ENCODE measurements around the gene RHOH. TPM values are rescaled to one million over a fixed set of nuclear protein-coding genes. Genes with fewer than 3 reads are reported as not detected.

RHOH gene
- total RNA-seq, 1 experiment from 2014 or later, result not detected

DNA sequence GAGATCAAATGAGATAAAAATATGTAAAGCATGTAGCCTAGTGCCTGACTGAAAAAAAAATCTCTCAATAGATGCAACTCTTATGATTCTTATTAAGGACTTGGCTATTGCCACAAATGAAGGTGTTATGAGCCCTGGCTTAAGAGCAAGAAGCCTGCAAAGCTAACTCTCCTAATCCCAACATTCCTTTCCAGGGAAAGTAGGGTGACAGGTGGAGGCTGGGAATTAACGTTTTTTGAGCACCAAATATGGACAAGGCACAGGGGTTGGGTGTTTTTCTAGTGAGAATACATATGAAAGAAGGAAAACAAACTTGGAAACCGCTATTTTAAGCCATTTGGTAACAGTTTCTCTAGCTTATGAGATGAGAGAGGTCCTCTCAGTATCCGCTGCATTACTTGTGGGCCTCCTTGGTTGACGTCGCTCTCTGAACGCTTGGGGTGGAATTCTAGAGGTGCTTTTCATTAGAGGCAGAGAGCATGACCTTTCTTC is 2.4 kb downstream of the RHOH start:
- H3K36me3 Mint-ChIP-seq (ENCODE audit: insufficient read depth, unreplicated experiment), result no peaks in the 10 kb centered on the region
- ChIA-PET POLR2A (interaction anchor here (0.6 kb wide), 1 partner anchor 934 kb away, joined by 3 read pairs; no protein-coding TSS in a partner anchor), CTCF (no interaction called here)
- H3K4me3 Mint-ChIP-seq (ENCODE audit: unreplicated experiment), result no peak overlapping the region
- no TSS peak for BruUV-seq (replicated peaks)
- no peaks in the 10 kb centered on the region for H3K9me3 Mint-ChIP-seq (ENCODE audit: unreplicated experiment)
- H3K4me1 Mint-ChIP-seq (ENCODE audit: insufficient read depth, unreplicated experiment), result no peaks in the 10 kb centered on the region
- DNase-seq (ENCODE audit: unreplicated experiment), result no peak
- no peak overlapping the region for H3K27ac Mint-ChIP-seq (ENCODE audit: low read depth, unreplicated experiment)
- TF ChIP-seq, protein P1, sequence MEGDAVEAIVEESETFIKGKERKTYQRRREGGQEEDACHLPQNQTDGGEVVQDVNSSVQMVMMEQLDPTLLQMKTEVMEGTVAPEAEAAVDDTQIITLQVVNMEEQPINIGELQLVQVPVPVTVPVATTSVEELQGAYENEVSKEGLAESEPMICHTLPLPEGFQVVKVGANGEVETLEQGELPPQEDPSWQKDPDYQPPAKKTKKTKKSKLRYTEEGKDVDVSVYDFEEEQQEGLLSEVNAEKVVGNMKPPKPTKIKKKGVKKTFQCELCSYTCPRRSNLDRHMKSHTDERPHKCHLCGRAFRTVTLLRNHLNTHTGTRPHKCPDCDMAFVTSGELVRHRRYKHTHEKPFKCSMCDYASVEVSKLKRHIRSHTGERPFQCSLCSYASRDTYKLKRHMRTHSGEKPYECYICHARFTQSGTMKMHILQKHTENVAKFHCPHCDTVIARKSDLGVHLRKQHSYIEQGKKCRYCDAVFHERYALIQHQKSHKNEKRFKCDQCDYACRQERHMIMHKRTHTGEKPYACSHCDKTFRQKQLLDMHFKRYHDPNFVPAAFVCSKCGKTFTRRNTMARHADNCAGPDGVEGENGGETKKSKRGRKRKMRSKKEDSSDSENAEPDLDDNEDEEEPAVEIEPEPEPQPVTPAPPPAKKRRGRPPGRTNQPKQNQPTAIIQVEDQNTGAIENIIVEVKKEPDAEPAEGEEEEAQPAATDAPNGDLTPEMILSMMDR (IDR thresholded peaks at IDR 0.05; ENCODE audit: unreplicated experiment), result no peak
- H3K27me3 Mint-ChIP-seq (ENCODE audit: insufficient read depth, unreplicated experiment), result no peaks in the 10 kb centered on the region
- intact Hi-C loops (cut with micrococcal nuclease), result no loop called here

DNA sequence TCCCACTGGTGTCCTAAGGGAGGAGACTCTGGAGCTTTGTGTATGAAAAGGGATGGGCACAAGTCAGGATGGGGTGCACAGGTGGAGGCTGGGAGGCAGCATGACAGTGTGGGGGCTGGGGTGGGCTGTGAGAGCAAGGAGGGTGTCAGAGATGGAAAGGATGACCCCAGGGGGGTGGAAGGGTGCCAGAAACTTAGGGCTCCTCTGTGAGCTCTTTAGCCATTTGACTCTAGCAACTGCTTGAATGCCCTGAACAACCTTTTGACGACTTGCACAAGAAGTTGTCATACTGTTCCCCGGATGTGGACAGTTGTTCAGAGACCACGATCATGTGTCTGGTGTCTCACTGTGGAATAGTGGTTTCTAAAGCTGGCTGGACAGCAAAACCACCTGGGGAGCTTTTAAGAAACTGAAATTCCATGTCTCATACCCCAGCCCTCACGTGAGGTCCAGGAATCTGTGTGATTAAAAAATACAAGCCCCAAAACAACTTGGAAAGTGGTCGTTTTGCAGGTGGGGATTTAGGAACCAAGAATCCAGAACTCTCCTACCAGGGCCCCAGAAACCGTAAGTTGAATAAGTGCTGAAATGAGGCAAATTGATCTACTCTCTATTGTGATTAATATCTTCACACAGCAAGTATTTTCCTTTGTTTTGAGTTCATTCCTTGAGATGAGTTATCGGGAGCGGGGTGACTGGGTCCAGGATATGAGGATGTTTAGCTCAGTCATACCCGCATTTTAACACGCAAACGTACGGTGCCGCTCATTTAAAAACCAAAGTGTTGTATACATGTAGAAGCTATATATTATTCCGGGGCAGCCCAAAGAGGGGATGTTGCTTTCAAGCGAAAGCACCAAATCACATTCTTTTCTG is 3.4 kb downstream of the RHOH start:
- no peaks in the 10 kb centered on the region for H3K9me3 Mint-ChIP-seq (ENCODE audit: unreplicated experiment)
- ChIA-PET POLR2A (interaction anchor here (0.6 kb wide), 1 partner anchor 933 kb away, joined by 3 read pairs; no protein-coding TSS in a partner anchor), CTCF (interaction anchor here (0.8 kb wide), 1 partner anchor 117 kb away, joined by 5 read pairs; no protein-coding TSS in a partner anchor)
- no peak for DNase-seq (ENCODE audit: unreplicated experiment)
- no peaks in the 10 kb centered on the region for H3K4me1 Mint-ChIP-seq (ENCODE audit: insufficient read depth, unreplicated experiment)
- no TSS peak for BruUV-seq (replicated peaks)
- H3K27me3 Mint-ChIP-seq (ENCODE audit: insufficient read depth, unreplicated experiment), result no peaks in the 10 kb centered on the region
- no peaks in the 10 kb centered on the region for H3K36me3 Mint-ChIP-seq (ENCODE audit: insufficient read depth, unreplicated experiment)
- no peak overlapping the region for H3K4me3 Mint-ChIP-seq (ENCODE audit: unreplicated experiment)
- intact Hi-C loops (cut with micrococcal nuclease), result no loop called here
- H3K27ac Mint-ChIP-seq (ENCODE audit: low read depth, unreplicated experiment), result no peak overlapping the region
- TF ChIP-seq, protein P1 (IDR thresholded peaks at IDR 0.05; ENCODE audit: unreplicated experiment), result no peak

DNA sequence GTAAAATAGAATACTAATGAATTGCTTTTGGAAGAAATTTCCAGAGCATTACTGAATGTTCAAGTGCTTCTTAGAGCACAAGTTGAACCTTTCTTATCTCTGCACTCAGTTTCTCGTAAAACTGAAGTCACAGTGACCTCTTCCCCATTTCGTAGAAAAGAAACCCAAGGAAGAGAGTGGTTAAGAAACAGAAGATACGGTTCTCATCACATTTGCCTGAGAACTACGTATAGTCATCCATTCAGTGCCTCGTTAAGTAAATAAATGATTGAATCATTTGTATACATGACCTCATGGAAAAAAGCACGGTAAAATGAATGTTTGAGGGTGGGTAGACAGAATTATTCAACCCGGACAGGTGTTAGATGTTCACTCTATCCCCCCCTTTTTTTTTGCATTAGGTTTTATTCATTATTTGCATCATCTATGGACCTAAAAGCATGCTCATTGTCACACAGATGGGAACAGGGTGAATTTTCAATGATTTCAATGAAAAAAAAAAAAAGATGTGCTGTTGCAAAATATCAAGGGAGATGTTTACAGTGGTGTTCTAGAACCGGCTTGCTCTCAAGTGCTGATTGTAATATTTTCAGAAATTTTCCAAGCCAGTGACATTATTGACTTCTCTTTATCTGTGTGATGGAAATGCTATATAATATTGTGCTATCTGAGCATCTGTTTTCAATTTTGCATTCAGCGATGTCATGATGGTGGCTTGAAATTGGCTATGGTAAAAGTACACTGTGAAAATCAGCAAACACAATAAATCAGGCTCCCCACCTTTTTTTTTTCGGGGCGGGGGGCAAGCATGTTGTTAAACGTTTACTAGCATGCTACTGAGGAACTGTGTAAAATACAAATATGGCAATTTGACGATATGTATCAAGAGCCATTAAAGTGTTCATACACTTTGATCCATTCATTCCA is 4.3 kb downstream of the RHOH start:
- Mint-ChIP-seq H3K27ac (ENCODE audit: low read depth, unreplicated experiment) (no peak overlapping the region), H3K4me1 (ENCODE audit: insufficient read depth, unreplicated experiment) (peaks cover 4% of the 10 kb centered on the region), H3K27me3 (ENCODE audit: insufficient read depth, unreplicated experiment) (no peaks in the 10 kb centered on the region), H3K4me3 (ENCODE audit: unreplicated experiment) (no peak overlapping the region), H3K36me3 (ENCODE audit: insufficient read depth, unreplicated experiment) (peaks cover 4% of the 10 kb centered on the region), H3K9me3 (ENCODE audit: unreplicated experiment) (no peaks in the 10 kb centered on the region)
- TF ChIP-seq, protein P1 (IDR thresholded peaks at IDR 0.05; ENCODE audit: unreplicated experiment), result no peak
- ChIA-PET CTCF (no interaction called here), POLR2A (no interaction called here)
- DNase-seq (ENCODE audit: unreplicated experiment), result no peak
- intact Hi-C loops (cut with micrococcal nuclease), result no loop called here
- no TSS peak for BruUV-seq (replicated peaks)

DNA sequence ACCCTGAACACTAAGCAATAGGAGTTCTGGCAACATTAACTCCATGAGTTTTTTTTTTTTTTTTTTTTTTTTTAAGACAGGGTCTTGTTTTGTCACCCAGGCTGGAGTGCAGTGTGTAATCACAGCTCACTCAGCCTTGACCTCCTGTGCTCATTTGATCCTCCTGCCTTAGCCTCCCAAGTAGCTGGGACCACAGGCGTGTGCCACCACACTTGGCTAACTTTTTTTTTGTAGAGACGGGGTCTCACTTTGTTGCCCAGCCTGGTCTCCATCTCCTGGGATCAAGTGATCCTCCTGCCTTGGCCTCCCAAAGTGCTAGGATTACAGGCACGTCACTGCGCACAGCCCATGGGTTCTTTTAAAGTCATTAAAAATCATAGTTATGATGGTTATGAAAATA is 5.1 kb downstream of the RHOH start:
- TF ChIP-seq, protein P1 (IDR thresholded peaks at IDR 0.05; ENCODE audit: unreplicated experiment), result no peak
- DNase-seq (ENCODE audit: unreplicated experiment), result no peak
- ChIA-PET POLR2A (no interaction called here), CTCF (no interaction called here)
- Mint-ChIP-seq H3K36me3 (ENCODE audit: insufficient read depth, unreplicated experiment) (peaks cover 4% of the 10 kb centered on the region), H3K27me3 (ENCODE audit: insufficient read depth, unreplicated experiment) (no peaks in the 10 kb centered on the region), H3K4me3 (ENCODE audit: unreplicated experiment) (no peak overlapping the region), H3K9me3 (ENCODE audit: unreplicated experiment) (no peaks in the 10 kb centered on the region), H3K27ac (ENCODE audit: low read depth, unreplicated experiment) (no peak overlapping the region), H3K4me1 (ENCODE audit: insufficient read depth, unreplicated experiment) (peaks cover 6% of the 10 kb centered on the region)
- no TSS peak for BruUV-seq (replicated peaks)
- intact Hi-C loops (cut with micrococcal nuclease), result no loop called here

Measured in MCF 10A (cell line).